Keratinocyte (primary cell): ENCODE data around the gene CPEB3.

Experiments
- EZH2 ChIP-seq: IDR thresholded peaks from one replicate; pipeline ENCODE4 v1.6.1; 2012; ENCODE audit warnings: inconsistent platforms, mild to moderate bottlenecking, low read length, moderate library complexity
- TF ChIP-seq, protein P1 (sequence below), 3 experiments: IDR thresholded peaks in 1 of 3; conservative IDR thresholded peaks in 1 of 3; optimal IDR thresholded peaks in 1 of 3; 2 replicates in 2 of 3; 3 replicates in 1 of 3; pipeline versions ENCODE3 to v1.5.1; 2011; ENCODE audit warnings: low read length in 3 of 3, mild to moderate bottlenecking in 3 of 3, moderate library complexity in 2 of 3, control low read depth in 1 of 3, inconsistent platforms in 1 of 3; ENCODE audit not compliant: insufficient read depth in 2 of 3; ENCODE audit errors: extremely low read depth in 1 of 3

DNA sequence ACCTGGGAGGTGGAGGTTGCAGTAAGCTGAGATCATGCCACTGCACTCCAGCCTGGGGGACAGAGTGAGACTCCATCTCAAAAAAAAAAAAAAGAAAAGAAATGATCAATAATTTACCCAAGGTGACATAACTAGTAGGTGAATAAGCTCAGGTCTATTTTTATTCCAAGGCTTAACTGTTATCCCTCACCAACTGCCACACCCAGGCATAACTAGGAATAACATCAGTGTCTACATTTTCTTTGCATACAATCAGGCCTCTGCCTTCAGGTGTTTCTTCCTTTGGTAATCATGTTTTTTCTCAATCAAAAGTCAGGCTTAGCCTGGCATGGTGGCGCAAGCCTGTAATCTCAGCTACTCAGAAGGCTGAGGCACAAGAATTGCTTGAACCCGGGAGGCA lies 26.6 kb downstream of the CPEB3 start:
- TF ChIP-seq, protein P1, sequence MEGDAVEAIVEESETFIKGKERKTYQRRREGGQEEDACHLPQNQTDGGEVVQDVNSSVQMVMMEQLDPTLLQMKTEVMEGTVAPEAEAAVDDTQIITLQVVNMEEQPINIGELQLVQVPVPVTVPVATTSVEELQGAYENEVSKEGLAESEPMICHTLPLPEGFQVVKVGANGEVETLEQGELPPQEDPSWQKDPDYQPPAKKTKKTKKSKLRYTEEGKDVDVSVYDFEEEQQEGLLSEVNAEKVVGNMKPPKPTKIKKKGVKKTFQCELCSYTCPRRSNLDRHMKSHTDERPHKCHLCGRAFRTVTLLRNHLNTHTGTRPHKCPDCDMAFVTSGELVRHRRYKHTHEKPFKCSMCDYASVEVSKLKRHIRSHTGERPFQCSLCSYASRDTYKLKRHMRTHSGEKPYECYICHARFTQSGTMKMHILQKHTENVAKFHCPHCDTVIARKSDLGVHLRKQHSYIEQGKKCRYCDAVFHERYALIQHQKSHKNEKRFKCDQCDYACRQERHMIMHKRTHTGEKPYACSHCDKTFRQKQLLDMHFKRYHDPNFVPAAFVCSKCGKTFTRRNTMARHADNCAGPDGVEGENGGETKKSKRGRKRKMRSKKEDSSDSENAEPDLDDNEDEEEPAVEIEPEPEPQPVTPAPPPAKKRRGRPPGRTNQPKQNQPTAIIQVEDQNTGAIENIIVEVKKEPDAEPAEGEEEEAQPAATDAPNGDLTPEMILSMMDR (optimal IDR thresholded peaks at IDR 0.05 in 1 of 3, IDR thresholded peaks at IDR 0.05 in 1 of 3, conservative IDR thresholded peaks at IDR 0.05 in 1 of 3; ENCODE audit: extremely low read depth in 1 of 3, insufficient read depth in 2 of 3, low read length in 3 of 3): no peak
- no peak for TF ChIP-seq EZH2
